ENCODE measurements around the gene FRZB. TPM values are rescaled to one million over a fixed set of nuclear protein-coding genes. Genes with fewer than 3 reads are reported as not detected.

FRZB gene
- total RNA-seq, 1 experiment from 2014 or later, result 0.08 TPM

DNA sequence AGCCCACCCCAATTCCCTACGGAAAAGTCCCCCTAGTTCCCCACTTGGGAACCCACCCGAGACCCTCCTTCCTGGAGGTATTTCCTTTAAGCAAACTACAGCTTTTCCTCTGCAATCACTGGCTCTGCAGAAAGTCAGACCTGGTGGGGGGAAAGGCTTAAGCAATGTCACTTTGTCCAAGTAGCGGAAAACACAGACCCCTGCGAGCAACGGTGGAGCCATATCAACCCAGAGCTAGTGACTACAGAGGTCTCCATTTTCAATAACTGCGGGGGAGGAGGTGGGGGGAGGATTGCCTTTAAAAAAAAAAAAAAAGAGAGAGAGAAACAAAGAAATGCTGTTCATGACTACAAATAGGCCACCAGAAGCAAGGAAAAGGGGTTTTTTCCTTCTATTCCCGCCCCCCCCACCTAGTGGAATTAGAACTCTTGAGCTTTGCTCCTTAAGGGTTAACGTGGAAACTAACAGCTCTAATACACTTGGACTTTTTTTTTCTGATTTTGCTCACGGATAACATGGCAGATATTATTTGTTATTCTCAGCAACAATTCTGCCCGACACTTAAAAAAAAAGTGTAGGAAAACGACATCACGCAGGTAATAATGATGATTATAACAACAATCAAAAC, 1.1 kb upstream of the FRZB start:
- peaks cover 3% of the 10 kb centered on the region; the same call in 1 of the 2 replicates for H3K27me3 ChIP-seq (ENCODE audit: control insufficient read depth, insufficient read depth, low read length)
- DNase-seq (ENCODE audit: low read depth, low spot score), result no peak
- no TSS peak for BruUV-seq (replicated peaks)
- no peaks in the 10 kb centered on the region for H3K36me3 ChIP-seq (ENCODE audit: control insufficient read depth, insufficient read depth, low read length)
- in situ Hi-C loops (cut with HindIII; ENCODE audit: low pct_unique_long_range_greater_than_20kb, low sequenced_read_pairs), result no loop called here
- POLR2A ChIA-PET, result interaction anchor here (0.6 kb wide), 2 partner anchors 10 to 256 kb away, joined by 5 to 14 read pairs; no protein-coding TSS in a partner anchor
- no peak for ATAC-seq
- no peak overlapping the region for H3K27ac ChIP-seq (ENCODE audit: low read length)
- no peak for TF ChIP-seq SIN3A (IDR thresholded peaks at IDR 0.05; ENCODE audit: borderline replicate concordance, insufficient read depth, low read depth, low read length)
- no peak for TF ChIP-seq POLR2AphosphoS5 (IDR thresholded peaks at IDR 0.05; ENCODE audit: low read depth, low read length)
- no peak for TF ChIP-seq TCF7L2 (IDR thresholded peaks at IDR 0.05; ENCODE audit: low read depth, low read length)
- TF ChIP-seq, protein P1, sequence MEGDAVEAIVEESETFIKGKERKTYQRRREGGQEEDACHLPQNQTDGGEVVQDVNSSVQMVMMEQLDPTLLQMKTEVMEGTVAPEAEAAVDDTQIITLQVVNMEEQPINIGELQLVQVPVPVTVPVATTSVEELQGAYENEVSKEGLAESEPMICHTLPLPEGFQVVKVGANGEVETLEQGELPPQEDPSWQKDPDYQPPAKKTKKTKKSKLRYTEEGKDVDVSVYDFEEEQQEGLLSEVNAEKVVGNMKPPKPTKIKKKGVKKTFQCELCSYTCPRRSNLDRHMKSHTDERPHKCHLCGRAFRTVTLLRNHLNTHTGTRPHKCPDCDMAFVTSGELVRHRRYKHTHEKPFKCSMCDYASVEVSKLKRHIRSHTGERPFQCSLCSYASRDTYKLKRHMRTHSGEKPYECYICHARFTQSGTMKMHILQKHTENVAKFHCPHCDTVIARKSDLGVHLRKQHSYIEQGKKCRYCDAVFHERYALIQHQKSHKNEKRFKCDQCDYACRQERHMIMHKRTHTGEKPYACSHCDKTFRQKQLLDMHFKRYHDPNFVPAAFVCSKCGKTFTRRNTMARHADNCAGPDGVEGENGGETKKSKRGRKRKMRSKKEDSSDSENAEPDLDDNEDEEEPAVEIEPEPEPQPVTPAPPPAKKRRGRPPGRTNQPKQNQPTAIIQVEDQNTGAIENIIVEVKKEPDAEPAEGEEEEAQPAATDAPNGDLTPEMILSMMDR (IDR thresholded peaks at IDR 0.05), result no peak
- TF ChIP-seq, protein P2, sequence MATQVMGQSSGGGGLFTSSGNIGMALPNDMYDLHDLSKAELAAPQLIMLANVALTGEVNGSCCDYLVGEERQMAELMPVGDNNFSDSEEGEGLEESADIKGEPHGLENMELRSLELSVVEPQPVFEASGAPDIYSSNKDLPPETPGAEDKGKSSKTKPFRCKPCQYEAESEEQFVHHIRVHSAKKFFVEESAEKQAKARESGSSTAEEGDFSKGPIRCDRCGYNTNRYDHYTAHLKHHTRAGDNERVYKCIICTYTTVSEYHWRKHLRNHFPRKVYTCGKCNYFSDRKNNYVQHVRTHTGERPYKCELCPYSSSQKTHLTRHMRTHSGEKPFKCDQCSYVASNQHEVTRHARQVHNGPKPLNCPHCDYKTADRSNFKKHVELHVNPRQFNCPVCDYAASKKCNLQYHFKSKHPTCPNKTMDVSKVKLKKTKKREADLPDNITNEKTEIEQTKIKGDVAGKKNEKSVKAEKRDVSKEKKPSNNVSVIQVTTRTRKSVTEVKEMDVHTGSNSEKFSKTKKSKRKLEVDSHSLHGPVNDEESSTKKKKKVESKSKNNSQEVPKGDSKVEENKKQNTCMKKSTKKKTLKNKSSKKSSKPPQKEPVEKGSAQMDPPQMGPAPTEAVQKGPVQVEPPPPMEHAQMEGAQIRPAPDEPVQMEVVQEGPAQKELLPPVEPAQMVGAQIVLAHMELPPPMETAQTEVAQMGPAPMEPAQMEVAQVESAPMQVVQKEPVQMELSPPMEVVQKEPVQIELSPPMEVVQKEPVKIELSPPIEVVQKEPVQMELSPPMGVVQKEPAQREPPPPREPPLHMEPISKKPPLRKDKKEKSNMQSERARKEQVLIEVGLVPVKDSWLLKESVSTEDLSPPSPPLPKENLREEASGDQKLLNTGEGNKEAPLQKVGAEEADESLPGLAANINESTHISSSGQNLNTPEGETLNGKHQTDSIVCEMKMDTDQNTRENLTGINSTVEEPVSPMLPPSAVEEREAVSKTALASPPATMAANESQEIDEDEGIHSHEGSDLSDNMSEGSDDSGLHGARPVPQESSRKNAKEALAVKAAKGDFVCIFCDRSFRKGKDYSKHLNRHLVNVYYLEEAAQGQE (IDR thresholded peaks at IDR 0.05; ENCODE audit: insufficient read depth in 1 of 2, low read depth in 2 of 2, low read length in 1 of 2), result no peak
- intact Hi-C loops (cut with micrococcal nuclease; ENCODE audit: unreplicated experiment), result no loop called here
- H3K4me3 ChIP-seq (ENCODE audit: low read depth in 2 of 2, low read length in 2 of 2), result peak overlapping the region; percentile 14 to 19; a peak in 2 of 4 replicates
- H3K9me3 ChIP-seq (ENCODE audit: control insufficient read depth, insufficient read depth, low read depth, low read length), result no peaks in the 10 kb centered on the region
- CTCF ChIA-PET, result interaction anchor here (0.6 kb wide), 1 partner anchor 22 kb away, joined by 8 read pairs; no protein-coding TSS in a partner anchor
- peaks cover 4% of the 10 kb centered on the region; the same call in 1 of the 2 replicates for H3K4me1 ChIP-seq (ENCODE audit: control insufficient read depth, insufficient read depth, low read length)

DNA sequence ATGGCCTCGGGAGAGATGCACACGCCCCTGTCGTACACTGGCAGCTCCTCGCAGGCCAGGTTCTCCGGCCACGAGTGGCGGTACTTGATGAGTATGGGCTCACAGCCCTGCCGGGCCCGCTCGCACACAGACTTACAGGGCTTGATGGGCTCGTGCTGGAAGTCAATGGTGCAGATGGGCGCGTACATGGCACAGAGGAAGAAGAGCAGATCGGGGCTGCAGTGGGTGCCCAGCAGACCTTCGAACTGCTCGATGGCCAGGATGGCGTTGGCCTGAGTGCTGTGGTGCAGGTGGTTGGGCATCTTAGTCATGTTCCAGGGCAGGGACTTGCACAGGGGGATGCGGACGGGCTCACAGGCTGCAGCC, 359 bp downstream of the FRZB start:
- TF ChIP-seq TCF7L2 (IDR thresholded peaks at IDR 0.05; ENCODE audit: low read depth, low read length), result no peak
- intact Hi-C loops (cut with micrococcal nuclease; ENCODE audit: unreplicated experiment), result no loop called here
- CTCF ChIA-PET, result no interaction called here
- H3K9me3 ChIP-seq (ENCODE audit: control insufficient read depth, insufficient read depth, low read depth, low read length), result no peaks in the 10 kb centered on the region
- peaks cover 3% of the 10 kb centered on the region; the same call in 1 of the 2 replicates for H3K27me3 ChIP-seq (ENCODE audit: control insufficient read depth, insufficient read depth, low read length)
- in situ Hi-C loops (cut with HindIII; ENCODE audit: low pct_unique_long_range_greater_than_20kb, low sequenced_read_pairs), result no loop called here
- no TSS peak for BruUV-seq (replicated peaks)
- no peak overlapping the region for H3K27ac ChIP-seq (ENCODE audit: low read length)
- H3K36me3 ChIP-seq (ENCODE audit: control insufficient read depth, insufficient read depth, low read length), result no peaks in the 10 kb centered on the region
- DNase-seq (ENCODE audit: low read depth, low spot score), result no peak
- no peak overlapping the region for H3K4me3 ChIP-seq (ENCODE audit: low read depth in 2 of 2, low read length in 2 of 2)
- POLR2A ChIA-PET, result no interaction called here
- H3K4me1 ChIP-seq (ENCODE audit: control insufficient read depth, insufficient read depth, low read length), result peaks cover 4% of the 10 kb centered on the region; the same call in 1 of the 2 replicates
- no peak for ATAC-seq

DNA sequence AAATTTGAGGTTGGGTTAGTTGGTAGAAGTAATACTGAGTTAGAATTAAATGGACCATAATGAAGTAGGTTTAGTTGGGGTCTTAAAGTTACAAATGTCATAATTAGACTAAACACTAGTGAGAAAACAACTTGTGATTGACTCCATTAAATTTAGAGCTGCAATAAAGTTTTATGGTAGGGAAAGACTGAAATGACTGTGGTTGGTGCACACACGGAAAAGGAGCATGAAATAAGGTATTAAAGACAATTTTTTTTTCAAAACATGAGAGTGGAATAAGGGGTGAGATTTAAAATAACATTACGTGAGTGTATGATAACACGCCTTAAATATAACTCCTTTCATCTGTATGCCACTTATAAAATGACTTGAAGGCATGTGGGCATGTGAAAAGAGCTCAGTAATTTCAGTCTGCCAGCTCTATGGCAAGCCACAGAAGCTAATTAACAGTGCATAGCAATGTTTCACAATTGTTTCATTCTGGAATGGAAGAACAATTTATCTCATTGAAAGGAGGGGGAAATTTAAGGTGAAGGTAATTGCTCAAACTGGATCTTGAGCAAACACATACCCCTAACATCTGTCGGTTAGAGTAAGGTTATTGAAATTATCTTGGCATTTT, 1.4 kb downstream of the FRZB start:
- DNase-seq (ENCODE audit: low read depth, low spot score) (no peak), ATAC-seq (no peak)
- H3K9me3 ChIP-seq (ENCODE audit: control insufficient read depth, insufficient read depth, low read depth, low read length), result no peaks in the 10 kb centered on the region
- ChIA-PET POLR2A (no interaction called here), CTCF (no interaction called here)
- intact Hi-C loops (cut with micrococcal nuclease; ENCODE audit: unreplicated experiment) (no loop called here), in situ Hi-C loops (cut with HindIII; ENCODE audit: low pct_unique_long_range_greater_than_20kb, low sequenced_read_pairs) (no loop called here)
- TF ChIP-seq, protein P2 (IDR thresholded peaks at IDR 0.05; ENCODE audit: insufficient read depth in 1 of 2, low read depth in 2 of 2, low read length in 1 of 2), result no peak
- TF ChIP-seq, protein P1 (IDR thresholded peaks at IDR 0.05), result no peak
- no peak for TF ChIP-seq POLR2AphosphoS5 (IDR thresholded peaks at IDR 0.05; ENCODE audit: low read depth, low read length)
- no peak for TF ChIP-seq TCF7L2 (IDR thresholded peaks at IDR 0.05; ENCODE audit: low read depth, low read length)
- no peak for TF ChIP-seq SIN3A (IDR thresholded peaks at IDR 0.05; ENCODE audit: borderline replicate concordance, insufficient read depth, low read depth, low read length)
- peaks cover 3% of the 10 kb centered on the region; the same call in 1 of the 2 replicates for H3K27me3 ChIP-seq (ENCODE audit: control insufficient read depth, insufficient read depth, low read length)
- H3K27ac ChIP-seq (ENCODE audit: low read length), result no peak overlapping the region
- no peaks in the 10 kb centered on the region for H3K36me3 ChIP-seq (ENCODE audit: control insufficient read depth, insufficient read depth, low read length)
- BruUV-seq (replicated peaks), result no TSS peak
- H3K4me1 ChIP-seq (ENCODE audit: control insufficient read depth, insufficient read depth, low read length), result peaks cover 4% of the 10 kb centered on the region; the same call in 1 of the 2 replicates
- H3K4me3 ChIP-seq (ENCODE audit: low read depth in 2 of 2, low read length in 2 of 2), result no peak overlapping the region

Measured in Panc1 (cell line).